ENCODE data around the gene ORC2. TPM values are rescaled to one million over a fixed set of nuclear protein-coding genes. Genes with fewer than 3 reads are reported as not detected.
"Not testable (repeated sequence)": the region's sequence is repeated elsewhere in the genome, so short reads cannot be mapped to it uniquely, and the experiment has no call there.

The ORC2 gene
- total RNA-seq, 1 experiment from 2014 or later: 17.1 TPM

DNA sequence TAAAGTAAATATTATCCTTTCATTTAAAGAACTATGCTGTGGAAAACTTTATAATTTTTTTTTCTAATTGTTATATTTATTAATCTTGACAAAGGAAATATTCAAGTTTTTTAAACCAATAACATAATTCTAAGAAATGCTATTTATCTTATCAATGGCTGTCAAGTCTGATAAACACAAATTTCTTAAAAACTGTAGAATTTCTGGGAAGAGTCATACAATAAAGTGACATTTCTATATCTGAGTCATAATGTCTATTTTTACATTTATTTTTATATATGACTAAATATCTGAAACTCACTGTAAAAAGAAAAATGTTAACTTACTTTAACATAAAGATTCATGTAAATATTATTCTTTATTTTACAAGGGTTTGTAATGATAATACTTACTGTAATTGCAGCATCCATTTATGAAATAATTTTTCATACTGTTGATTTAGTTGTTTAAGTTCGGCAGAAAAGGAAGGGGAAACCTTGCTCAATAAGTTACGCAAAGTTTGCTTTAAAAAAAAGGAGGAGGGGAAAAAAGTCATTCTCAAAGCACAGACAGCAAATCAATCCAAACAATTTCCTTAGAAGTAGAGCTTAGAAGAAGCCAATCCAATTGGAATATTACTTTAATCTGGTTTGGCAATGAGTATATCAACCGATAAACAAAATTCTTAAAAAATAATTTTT lies 32.4 kb downstream of the ORC2 start:
- no peak for DNase-seq (ENCODE audit: low read depth)

DNA sequence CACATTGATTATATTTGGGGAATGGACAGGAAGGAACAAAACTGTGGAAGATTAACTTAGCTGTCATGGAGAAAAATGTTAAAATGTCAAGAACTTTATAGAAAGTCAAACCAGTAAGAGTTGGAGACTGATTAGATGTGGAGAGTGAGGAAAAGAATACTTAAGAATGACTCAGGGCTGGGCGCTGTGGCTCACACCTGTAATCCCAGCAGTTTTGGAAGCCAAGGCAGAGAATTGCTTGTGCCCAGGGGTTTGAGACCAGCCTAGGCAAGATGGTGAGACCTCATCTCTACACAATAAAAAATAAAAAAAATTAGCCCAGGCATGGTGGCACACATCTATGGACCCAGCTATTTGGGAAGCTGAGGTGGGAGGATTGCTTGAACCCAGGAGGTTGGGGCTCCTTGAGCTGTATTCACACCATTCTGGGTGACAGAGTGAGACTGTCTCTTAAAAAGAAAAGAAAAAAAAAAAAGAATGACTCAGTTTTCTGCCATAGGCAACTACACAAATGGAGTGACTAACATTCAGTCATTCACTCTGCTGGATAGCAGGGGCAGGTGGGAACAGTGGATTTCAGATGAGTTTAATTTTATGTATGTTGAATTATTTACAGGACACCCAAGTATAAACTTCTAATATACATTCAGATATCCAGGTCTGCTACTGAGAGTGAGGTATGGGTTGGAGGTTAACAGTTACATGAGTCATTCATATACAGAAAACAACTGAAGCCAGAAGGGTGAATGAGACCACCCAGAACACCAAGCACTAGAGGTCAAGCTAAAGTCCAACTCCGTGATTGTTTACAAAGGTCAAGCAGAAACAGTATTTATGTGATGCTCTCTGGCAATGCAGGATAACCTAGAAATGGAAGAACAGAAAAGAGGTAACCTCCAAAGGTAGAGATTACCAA lies 33.9 kb downstream of the ORC2 start:
- DNase-seq (ENCODE audit: low read depth): peak; percentile 6

DNA sequence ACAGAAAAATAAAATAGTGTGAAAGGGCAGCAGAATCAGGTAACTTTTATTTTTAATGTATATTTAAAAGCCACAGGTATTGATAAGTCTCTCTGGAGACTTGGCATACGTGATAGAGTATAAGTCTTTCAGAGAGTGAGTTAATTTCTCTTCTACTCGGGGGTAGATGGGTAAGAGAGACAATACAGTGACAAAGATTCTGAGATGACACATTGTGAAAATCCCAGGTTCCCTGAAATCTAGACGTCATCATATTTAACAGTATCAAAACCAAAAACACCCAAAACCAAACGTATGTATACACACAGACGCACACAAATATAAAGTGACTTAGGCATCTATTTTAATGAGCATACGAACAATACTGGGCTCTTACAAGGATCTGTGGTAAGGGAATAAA lies 41.0 kb downstream of the ORC2 start:
- no peak for DNase-seq (ENCODE audit: low read depth)

DNA sequence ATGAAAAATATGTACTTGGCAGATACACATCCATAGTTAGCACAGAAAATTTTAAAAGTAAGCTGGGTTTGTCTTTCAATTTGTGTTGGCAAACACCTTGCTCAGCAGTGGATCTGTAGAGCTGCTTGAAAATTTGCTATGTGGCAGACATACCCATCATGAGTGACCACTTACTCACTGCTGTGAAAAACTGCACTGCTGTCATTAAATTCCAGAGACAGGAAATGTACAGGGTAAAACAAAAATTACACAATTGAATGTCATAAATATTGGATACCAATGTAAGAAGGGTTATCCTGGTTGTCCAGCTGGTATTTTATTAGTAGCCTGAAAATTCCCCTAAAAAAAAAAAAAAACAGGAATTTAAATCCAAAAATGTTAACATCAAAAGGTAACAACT lies 49.8 kb downstream of the ORC2 start:
- DNase-seq (ENCODE audit: low read depth): no peak

DNA sequence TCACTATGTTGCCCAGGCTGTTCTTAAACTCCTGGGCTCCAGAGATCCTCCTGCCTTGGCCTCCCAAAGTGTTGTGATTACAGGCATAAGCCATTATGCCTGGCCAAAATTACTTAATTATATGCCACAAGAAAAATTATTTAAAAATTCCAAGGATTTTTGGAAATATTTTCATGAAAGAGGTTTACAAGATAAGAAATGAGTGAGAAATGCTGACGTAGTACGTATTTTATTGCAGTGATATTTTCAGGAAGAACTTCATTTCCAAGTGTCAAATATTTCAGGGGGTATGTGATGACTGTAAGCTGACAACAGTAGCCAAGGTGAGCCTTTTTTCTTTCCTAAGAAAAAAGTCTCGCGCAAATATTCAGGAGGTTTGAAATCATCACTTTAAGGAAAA lies 53.5 kb downstream of the ORC2 start:
- no peak for DNase-seq (ENCODE audit: low read depth)

DNA sequence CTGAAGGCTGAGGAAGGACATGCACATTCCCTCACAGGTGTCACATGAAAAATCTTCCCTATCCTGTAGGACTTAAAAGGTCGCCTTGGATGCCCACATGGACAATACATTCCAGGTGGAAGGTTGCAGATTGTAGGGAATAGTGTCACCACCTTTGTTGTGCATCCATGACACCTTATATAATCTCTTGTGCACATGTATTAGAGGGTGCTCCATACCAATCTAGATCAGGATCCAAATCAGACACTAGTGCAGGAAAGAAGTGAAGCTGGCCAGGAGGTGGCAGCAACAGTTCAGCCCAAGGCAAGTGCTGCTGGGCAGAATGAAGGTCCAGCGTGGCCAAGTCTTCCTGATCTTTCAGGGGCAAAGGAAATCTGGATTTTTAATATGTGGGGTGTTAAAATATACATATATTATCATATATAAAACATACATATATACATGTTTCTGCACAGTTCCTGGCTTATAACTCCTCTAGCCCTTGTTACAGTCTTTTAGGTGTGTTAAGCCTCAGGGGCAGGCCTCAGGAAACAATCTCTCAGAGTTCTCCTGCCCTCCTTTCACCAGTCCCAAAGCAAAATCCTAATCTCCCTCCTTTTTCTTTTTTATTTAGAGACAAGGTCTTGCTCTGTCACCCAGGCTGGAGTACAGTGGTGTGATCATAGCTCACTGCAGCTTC lies 57.7 kb downstream of the ORC2 start:
- peak; percentile 62 for DNase-seq (ENCODE audit: low read depth)

DNA sequence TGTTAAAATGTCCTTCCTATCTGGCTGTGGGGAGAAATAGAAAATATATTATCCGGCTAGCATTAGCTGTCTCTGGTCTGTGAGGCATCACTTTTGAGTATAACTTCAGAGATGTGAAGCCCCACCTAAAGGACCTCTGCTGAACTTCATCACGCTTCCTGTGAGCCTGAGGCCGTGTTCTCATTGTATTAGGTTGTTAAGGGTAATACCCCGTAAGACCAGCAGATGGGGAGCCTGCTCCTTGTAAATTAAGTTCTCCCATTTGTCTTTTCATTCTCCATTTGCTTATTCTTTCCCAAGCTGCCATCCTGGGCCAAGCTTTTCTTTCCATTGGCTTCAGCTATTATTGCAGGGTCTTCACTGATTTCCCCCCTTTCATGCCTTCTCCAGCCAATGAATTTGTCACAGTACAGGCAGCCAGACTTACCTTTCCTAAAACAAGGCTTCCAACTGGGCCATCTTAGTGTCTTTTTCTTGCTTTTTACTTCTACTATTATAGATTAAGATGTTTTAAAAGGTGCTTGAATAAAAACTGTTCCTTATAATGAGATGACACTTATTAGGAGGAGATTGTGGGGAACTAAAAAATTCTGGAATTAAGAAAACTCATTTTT lies 61.9 kb downstream of the ORC2 start:
- peak; percentile 88 for DNase-seq (ENCODE audit: low read depth)

DNA sequence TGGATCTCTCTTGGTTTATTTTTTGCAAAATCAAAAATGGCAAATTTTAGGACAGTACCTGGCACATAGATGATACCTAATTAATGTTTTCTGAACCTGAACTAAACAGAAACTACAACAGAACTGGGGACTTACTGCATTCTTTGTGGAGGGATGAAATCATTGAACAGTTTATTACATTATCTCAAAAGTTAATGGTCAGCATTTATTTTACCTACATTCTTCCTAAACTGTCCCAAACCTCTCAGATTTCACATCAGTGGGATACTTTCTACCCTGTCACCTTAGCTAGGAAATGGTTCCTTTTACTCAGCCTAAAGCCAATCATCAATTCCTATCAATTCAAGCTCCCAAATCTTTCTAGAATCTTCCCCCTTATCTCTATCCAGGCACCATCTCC lies 64.0 kb downstream of the ORC2 start:
- DNase-seq (ENCODE audit: low read depth): no peak

DNA sequence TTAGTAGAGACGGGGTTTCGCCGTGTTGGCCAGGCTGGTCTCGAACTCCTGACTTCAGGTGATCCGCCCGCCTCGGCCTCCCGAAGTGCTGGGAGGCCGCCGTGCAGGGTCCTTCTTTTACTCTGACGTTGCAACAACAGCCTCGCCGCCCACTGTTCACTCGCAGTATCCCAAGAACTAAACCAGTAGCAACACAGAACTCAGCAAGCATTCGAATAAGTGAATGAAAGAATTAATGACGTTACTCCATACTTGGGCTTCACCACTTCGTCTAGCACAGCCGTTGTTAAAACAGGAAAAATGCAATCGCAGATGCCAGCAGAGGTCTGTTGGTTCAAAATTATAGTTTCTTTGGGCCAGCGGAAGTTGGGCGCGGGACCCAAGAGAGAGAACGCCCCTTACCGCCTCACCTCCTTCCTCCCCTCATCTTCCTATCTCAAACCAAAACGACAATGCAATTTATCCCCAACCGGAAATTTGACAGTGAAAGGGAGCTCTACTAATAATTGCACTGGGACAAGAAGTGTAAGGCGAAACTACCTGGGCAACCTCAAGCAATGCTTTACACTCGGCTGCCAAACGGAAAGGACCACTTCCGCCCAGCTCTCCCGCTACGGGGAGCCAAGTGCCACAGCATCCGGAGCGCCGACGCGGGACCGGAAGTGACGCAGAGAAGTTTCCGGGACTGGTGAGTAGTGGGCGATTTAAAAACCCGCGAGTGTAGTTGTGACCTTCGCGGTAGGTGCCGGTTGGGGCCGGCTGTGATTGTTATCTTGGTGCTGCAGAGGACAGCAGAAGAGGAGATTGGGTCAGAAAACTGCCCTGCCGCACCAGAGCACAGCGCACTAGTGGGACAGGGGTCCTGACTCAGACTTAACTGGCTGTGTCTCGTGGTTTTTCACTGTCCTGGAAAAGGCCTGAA lies 74.5 kb downstream of the ORC2 start, which contains the start of the genes NIF3L1 and PPIL3:
Gene NIF3L1 (plus strand): TSS at position 668 of the 922 bp plus-strand sequence. CDS start 2,573 bp downstream, outside the sequence.
Gene PPIL3 (minus strand): TSS at position 374 of the 922 bp plus-strand sequence. CDS start 1,462 bp downstream, outside the sequence.
- DNase-seq (ENCODE audit: low read depth): peak; percentile 98

DNA sequence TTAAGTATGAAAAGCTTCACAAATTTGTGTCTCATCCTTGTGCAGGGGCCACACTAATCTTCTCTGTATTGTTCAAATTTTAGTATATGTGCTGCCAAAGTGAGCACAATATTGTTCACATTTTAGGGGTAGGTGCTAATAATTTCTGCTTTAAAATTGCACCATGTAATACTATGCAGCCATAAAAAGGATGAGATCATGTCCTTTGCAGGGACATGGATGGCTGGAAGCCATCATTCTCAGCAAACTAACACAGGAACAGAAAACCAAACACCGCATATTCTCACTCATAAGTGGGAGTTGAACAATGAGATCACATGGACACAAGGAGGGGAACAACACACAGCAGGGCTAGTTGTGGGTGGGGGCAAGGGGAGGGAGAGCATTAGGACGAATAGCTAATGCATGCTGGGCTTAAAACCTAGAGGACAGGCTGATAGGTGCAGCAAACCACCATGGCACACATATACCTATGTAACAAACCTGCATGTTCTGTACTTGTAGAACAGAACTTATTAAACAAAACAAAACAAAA lies 81.7 kb downstream of the ORC2 start:
- not testable (repeated sequence) for DNase-seq (ENCODE audit: low read depth)

DNA sequence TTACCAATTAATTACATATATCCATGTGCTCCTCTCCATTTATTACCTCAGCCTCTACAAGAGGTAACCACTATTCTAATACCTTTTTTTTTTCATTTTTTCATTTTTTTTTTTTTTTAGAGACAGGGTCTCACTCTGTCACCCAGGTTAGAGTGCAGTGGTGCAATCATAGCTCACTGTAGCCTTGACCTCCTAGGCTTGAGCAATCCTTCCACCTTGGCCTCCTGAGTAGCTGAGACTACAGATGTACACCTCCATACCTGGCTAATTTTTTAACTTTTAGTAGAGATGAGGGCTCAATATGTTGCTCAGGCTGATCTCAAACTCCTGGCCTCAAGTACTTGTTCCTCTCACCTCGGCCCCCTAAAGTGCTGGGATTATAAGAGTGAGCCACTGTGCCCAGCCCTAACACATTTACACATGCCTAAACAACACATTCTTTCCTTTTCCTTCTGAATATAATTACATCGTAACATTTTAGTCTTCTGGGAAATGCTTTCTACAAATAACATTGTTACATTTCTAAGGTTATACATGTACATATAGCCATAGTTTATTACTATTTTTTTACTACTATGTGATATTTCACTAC lies 85.1 kb downstream of the ORC2 start:
- DNase-seq (ENCODE audit: low read depth): no peak

DNA sequence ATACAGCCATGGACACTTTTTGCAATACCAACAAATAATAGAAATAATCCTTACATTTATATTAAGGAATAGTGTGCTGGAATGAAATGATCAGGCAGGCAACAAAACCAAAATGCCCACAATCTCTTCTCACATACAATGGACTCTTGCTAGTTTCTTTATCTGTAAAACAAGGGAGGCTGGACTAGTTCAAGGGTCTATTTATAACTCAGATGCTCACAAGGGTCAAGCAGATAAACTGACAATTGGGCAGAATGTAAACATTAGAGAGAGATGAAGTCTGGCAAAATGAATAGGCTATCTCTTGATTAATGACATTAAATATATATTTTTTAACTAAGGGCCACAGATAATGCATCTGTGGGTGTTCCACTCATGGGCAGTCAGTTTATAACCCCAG lies 86.0 kb downstream of the ORC2 start:
- no peak for DNase-seq (ENCODE audit: low read depth)

DNA sequence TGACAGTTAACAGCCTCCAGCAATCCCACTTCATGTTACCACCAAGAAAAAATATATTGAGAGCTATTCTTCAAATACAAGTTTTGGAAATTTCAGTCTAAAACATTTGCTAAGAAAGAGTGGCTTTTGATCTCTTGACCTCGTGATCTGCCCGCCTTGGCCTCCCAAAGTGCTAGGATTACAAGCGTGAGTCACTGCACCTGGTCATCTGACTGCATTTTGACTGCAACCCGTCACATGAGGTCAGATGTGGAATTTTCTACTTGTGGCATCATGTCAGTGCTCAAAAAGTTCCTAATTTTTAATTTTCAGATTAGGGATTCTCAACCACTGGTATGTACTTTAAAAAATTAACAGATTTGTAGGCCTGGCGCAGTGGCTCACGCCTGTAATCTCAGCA lies 89.9 kb downstream of the ORC2 start:
- DNase-seq (ENCODE audit: low read depth): no peak

DNA sequence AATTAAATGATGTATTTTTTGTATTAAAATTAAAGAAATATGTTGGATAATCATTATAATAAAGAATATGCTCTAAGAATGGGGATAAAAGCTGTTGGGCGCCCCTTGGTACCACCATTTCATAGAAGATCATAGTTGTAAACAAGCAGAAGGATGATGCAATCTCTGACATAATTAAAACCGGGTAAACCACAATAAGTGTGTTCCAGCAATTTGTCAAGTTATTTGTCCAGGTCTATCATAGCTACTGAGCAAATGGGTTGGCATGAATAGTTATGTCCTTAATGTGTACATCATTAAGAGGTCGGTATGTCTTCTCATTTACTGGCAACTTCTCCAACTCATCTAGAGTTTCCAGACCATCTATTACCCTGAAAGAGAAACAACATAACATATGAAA lies 92.3 kb downstream of the ORC2 start:
- DNase-seq (ENCODE audit: low read depth): no peak

DNA sequence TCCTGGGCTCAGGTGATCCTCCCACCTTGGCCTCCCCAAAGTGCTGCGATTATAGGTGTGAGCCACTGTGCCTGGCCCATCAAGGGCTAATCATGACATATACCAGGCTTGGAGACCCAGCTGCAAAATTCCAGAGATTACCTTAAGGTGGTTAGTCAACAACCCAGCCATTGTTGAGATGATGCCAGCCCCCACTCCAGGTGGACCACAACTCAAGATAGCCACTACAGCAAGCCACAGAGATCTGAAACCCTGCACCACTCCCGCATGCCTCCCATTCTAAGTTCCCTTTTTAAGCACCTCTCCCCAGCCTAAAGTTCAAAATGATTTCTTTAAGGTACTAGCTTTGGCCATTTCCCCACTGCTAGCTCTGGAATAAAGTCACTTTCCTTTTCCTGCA lies 94.4 kb downstream of the ORC2 start:
- DNase-seq (ENCODE audit: low read depth): no peak

DNA sequence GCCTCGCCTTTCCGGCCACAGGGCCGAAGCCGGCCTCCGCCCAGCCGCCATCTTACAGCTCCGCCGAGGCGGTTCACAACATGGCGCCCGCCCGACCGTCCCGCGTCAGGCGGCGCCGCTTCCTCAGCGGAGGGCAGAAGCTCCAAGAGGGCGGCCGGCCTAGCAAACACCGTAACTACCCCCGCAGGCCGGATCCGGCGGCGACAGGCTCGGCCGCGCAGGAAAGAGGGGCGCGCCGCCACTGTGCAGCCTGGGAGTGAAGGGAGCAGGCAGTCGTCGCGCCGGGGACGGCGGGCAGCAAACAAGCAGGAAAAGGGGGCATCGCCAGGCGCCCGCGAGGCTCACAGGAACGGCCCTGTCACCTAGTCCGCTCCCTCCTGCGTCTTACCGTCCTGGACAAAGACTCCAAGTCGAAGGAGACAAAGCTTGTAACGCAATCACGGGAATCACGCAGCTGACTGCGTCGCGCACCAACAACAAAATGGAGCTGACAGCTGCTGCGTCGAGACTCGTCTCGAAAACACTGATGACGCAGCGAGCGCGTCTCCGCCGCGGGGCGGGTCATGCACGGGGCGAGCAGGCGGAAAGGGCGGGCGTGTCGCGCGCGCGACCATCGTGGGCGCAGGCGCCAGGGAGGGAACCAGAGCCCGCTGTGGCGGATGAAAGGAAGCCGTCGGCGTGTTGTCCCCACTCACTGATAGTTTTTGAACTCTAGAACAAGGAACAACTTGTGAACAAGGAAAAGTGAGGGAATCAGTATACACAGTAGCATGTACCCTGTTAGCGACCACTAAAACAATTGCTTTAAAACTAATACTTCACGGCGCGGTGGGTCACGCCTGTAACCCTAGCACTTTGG lies 99.1 kb downstream of the ORC2 start, which contains the start of gene CLK1:
Gene CLK1 (minus strand): TSS at position 483 of the 859 bp plus-strand sequence. CDS start 2,796 bp downstream, outside the sequence.
- peak; percentile 93 for DNase-seq (ENCODE audit: low read depth)

DNA sequence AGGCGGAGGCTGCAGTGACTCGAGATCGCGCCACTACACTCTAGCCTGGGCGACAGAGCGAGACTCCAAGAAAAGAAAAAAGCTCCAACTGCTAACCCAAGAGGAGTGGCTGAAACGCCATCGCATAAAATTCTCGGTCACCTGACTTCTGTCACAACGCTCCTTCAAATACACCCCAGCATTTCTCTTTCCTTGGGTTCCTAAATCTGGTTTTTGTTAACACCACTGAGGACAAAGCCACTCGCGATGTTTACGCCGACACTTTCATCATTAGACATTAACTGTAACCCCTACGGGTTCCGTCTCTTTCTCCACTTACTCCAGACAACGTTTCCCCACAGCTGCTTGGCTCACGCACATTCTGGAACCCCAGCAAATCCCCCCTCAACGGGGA lies 99.7 kb downstream of the ORC2 start:
- no peak for DNase-seq (ENCODE audit: low read depth)

DNA sequence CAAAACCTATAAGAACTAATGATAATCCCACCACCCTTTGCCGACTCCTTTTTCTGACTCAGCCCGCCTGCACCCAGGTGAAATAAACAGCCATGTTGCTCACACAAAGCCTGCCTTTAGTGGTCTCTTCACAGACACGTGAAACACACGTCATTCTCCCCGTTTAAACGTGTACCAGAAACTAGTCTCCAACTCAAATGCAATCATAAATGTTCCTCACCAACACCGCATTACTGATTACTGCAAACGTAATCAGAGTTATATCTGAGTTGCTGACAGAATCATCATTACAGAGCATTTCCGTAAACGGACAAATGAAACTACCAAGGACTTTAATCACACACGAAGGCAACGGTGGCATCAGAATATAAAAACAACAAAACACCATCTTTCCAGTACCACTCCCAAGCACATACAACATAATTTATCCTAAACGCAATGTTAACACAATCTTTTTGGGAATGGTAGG lies 100.9 kb downstream of the ORC2 start:
- DNase-seq (ENCODE audit: low read depth): peak; percentile 59
